Dedifferentiated amniotic fluid mesenchymal stem cell (primary cell): ENCODE results near the gene MLEC.
"Not testable (repeated sequence)": the region's sequence is repeated elsewhere in the genome, so short reads cannot be mapped to it uniquely, and the experiment has no call there.

Experiments
- DNase-seq: peaks from one replicate; pipeline ENCODE4 v3.0.0-alpha.2; 2016; ENCODE audit errors: extremely low spot score

MLEC gene

GRCh38 chr12:120720987-120721801 lies 34.2 kb downstream of the MLEC start:
- DNase-seq = no peak

GRCh38 chr12:120721866-120722265 lies 34.9 kb downstream of the MLEC start:
- no peak for DNase-seq

GRCh38 chr12:120722784-120723183 lies 35.8 kb downstream of the MLEC start:
- no peak for DNase-seq

GRCh38 chr12:120724720-120725119 lies 37.8 kb downstream of the MLEC start:
- DNase-seq = no peak

- no peak for DNase-seq
Observed at GRCh38 chr12:120725151-120725658, 38.3 kb downstream of the MLEC start.

GRCh38 chr12:120725659-120726509 lies 38.9 kb downstream of the MLEC start, which contains the start of gene ACADS:
TSS of gene ACADS (plus strand) at chr12:120725826. CDS start at chr12:120725886, 60 bp downstream.
- peak; percentile 31 for DNase-seq

- DNase-seq = no peak
Observed at GRCh38 chr12:120726510-120726793, 39.5 kb downstream of the MLEC start.

- no peak for DNase-seq
Observed at GRCh38 chr12:120726961-120727360, 40.0 kb downstream of the MLEC start.

GRCh38 chr12:120732198-120732597 lies 45.2 kb downstream of the MLEC start:
- not testable (repeated sequence) for DNase-seq

GRCh38 chr12:120733574-120733973 lies 46.6 kb downstream of the MLEC start:
- DNase-seq = no peak

GRCh38 chr12:120734210-120734609 lies 47.3 kb downstream of the MLEC start:
- DNase-seq = no peak

- DNase-seq = no peak
Observed at GRCh38 chr12:120735181-120735580, 48.2 kb downstream of the MLEC start.

GRCh38 chr12:120736404-120737331 lies 49.7 kb downstream of the MLEC start:
- DNase-seq = no peak

GRCh38 chr12:120737557-120738251 lies 50.8 kb downstream of the MLEC start:
- no peak for DNase-seq

GRCh38 chr12:120738252-120739030 lies 51.5 kb downstream of the MLEC start:
- DNase-seq = no peak

- no peak for DNase-seq
Observed at GRCh38 chr12:120739031-120739762, 52.2 kb downstream of the MLEC start.

- no peak for DNase-seq
Observed at GRCh38 chr12:120739821-120740613, 53.1 kb downstream of the MLEC start.

GRCh38 chr12:120740871-120741270 lies 53.9 kb downstream of the MLEC start:
- DNase-seq = no peak
